GM23338 (cell line): ENCODE data around the gene CLCF1.

ENCODE experiments used
- CREB1 ChIP-seq: fragments of 250-450 bp; sonication (Bioruptor Pico); IDR thresholded peaks from 2 replicates; pipeline ENCODE4 v1.5.0; 2020; ENCODE audit warnings: low read depth, mild to moderate bottlenecking, moderate library complexity
- CTCF ChIP-seq, 2 experiments: fragments of 200-600 bp in 1 of 2; sonication (generic) in 1 of 2; conservative IDR thresholded peaks; 2 replicates each; pipeline versions ENCODE4 v1.5.1 to v1.6.1; 2016 to 2017; ENCODE audit warnings: antibody characterized with exemption in 2 of 2, low read depth in 2 of 2, mild to moderate bottlenecking in 2 of 2, moderate library complexity in 1 of 2
- ETS1 ChIP-seq: IDR thresholded peaks from 2 replicates; pipeline ENCODE4 v1.6.1; 2016; ENCODE audit warnings: antibody characterized with exemption
- EZH2 ChIP-seq: fragments of 200-600 bp; sonication (generic); IDR thresholded peaks from one replicate; pipeline ENCODE4 v1.8.0; 2017; ENCODE audit warnings: antibody characterized with exemption, mild to moderate bottlenecking, low read depth; ENCODE audit not compliant: unreplicated experiment
- NANOG ChIP-seq: IDR thresholded peaks from 2 replicates; pipeline ENCODE4 v1.6.1; 2016; ENCODE audit warnings: antibody characterized with exemption, borderline replicate concordance
- POLR2AphosphoS5 ChIP-seq: IDR thresholded peaks from 2 replicates; pipeline ENCODE4 v1.6.1; 2016; ENCODE audit warnings: antibody characterized with exemption, low read depth

DNA sequence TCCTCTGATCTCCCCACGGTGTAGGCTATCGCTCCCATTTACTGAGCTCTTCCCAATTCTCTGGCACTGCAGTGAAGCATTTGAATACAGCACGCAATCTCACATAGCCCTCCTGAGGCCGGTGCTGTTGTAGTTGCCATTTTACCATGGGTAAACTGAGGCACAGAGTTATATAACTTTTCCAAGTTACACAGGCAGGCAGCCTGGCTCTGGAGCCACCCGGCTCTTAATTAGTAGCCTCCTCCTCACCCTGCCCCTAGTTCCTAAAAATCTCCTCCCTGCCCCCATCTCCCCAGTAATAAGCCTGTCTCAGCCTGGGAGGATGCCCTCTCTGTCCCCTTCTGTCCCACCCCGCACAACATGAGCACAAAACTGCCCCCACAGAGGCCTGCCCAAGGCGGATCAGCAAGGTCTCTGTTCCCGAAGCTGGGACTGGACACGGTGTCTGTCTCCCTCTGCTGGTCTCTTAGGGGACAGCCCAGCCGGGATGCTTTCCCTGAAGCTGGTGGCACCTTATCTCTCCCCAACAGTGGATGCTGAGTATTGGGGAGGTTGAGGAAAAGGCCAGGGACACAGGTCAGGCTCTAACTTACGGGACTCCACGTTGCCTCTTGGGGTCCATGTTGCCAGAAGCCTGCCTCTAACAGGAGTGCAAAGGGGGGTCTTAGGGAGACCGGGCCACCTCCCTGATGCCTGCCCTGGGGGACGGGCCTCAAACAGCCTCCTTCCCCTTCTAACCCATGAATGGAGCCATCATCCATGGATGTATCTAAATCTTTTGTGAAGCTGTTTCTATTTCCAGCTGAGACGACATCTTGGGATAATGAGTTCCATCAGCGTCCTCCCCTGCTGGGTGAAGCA lies 9.1 kb upstream of the CLCF1 start:
- peak; percentile 96 to 100 for TF ChIP-seq CTCF (conservative IDR thresholded peaks at IDR 0.05; ENCODE audit: low read depth in 2 of 2)
- no peak for TF ChIP-seq ETS1
- TF ChIP-seq POLR2AphosphoS5: no peak
- TF ChIP-seq NANOG: no peak
- no peak for TF ChIP-seq EZH2
- no peak for TF ChIP-seq CREB1
